HG03039 (cell line): ENCODE results near the gene RC3H1.
"Not testable (repeated sequence)": the region's sequence is repeated elsewhere in the genome, so short reads cannot be mapped to it uniquely, and the experiment has no call there.

Source experiments
- ATAC-seq: cut with Tn5 transposase; IDR thresholded peaks from one replicate; pipeline ENCODE4 v1.9.1; 2021; ENCODE audit warnings: mild to moderate bottlenecking, moderate library complexity; ENCODE audit not compliant: unreplicated experiment

The RC3H1 gene, protein sequence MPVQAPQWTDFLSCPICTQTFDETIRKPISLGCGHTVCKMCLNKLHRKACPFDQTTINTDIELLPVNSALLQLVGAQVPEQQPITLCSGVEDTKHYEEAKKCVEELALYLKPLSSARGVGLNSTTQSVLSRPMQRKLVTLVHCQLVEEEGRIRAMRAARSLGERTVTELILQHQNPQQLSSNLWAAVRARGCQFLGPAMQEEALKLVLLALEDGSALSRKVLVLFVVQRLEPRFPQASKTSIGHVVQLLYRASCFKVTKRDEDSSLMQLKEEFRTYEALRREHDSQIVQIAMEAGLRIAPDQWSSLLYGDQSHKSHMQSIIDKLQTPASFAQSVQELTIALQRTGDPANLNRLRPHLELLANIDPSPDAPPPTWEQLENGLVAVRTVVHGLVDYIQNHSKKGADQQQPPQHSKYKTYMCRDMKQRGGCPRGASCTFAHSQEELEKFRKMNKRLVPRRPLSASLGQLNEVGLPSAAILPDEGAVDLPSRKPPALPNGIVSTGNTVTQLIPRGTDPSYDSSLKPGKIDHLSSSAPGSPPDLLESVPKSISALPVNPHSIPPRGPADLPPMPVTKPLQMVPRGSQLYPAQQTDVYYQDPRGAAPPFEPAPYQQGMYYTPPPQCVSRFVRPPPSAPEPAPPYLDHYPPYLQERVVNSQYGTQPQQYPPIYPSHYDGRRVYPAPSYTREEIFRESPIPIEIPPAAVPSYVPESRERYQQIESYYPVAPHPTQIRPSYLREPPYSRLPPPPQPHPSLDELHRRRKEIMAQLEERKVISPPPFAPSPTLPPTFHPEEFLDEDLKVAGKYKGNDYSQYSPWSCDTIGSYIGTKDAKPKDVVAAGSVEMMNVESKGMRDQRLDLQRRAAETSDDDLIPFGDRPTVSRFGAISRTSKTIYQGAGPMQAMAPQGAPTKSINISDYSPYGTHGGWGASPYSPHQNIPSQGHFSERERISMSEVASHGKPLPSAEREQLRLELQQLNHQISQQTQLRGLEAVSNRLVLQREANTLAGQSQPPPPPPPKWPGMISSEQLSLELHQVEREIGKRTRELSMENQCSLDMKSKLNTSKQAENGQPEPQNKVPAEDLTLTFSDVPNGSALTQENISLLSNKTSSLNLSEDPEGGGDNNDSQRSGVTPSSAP

DNA sequence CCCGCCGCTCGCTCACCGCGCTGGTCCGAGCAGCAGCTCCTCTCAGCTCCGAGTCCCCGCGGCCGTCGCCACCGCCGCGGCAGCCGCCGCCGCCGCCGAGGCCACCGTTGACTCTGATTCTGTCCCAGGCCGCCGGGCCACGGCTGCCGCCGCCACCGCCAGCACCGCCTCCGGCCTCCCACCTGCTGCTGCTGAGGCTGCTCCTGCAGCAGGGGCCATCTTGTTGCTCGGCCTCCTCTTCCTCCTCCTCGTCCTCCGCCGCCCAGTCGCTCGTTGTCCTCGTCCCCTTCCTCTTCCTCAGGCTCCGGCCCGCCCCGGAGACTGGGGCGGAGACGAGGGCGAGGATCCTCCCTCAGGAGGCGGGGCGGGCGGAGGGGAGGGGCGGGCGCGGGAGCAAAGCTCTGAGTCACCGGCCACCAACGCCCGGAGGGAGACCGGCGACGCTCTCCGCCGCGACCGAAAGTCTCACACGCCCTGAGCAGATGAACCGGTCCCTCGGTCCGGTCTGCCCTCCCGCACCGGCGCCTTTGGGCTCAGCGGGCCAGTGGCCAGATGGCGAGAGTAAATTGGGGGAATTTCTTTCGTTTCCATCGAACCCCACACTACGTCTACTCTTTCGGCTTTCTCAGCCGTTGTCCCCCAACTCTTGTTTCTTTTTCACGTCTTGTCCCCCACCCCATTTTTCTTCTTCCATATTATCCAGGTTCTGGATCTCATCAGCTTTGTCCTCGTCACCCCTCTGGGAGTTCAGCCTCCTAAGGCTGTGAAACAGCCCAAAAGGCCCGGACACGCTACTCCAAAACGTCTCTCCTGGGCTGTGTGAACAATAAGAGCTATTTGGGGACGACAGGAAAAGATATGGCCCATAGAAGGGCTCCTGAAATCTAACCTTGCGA is at the start of gene RC3H1:
Gene RC3H1 (minus strand): TSS at position 278 of the 896 bp plus-strand sequence. CDS start 29,372 bp downstream, outside the sequence.
- ATAC-seq: peak; percentile 86

DNA sequence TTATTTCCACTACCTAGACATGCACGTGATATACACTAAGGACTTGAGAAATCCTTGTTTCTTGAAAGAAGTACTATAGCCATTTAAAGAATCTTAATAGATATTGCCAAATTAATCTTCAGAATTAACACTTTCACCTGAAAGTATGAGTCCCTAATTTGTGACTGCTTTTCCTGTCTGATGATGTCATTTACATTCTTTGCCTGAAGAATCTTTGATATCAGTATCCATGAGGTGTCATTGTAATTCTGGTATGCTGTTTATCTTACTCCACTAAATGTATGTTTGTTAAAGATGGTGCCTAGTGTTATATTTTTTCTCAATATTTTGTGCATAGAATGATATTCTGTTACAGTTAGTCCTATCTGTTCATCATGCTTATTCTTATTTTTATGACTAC is 48.5 kb upstream of the RC3H1 start:
- no peak for ATAC-seq

DNA sequence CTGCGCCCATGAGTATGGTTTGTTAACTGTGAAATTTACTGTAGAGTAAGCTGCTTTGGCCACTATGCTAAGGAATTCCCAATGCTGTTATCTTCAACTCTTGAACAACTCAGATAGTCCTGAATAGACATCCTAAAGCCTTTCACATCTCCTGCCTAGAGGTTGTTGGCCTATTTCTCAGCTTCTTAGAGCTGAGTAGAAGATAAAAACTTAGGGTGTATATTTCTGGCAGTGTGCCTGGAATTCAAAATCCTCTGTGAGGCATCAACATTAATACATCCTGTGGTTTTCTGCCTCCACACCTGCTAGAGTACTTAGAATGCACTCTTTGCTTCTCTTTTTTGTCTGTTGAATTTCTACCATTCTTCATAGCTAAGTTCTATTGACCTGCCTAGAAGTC is 45.8 kb upstream of the RC3H1 start:
- no peak for ATAC-seq

GRCh38 chr1:174060090-174060489 is 37.9 kb upstream of the RC3H1 start:
- ATAC-seq: no peak

- no peak for ATAC-seq
Measured at GRCh38 chr1:174058624-174059023, 36.5 kb upstream of the RC3H1 start.

- not testable (repeated sequence) for ATAC-seq
Measured at GRCh38 chr1:174056609-174057008, 34.5 kb upstream of the RC3H1 start.

DNA sequence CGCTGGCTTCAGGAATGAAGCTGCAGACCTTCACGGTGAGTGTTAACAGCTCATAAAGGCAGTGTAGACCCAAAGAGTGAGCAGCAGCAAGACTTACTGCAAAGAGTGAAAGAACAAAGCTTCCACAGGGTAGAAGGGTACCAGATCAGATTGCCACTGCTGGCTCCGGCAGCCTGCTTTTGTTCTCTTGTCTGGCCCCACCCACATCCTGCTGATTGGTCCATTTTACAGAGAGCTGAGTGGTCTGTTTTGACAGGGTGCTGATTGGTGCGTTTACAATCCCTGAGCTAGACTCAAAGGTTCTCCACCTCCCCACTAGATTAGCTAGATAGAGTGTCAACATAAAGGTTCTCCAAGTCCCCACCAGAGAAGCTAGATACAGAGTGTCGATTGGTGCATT is 33.6 kb upstream of the RC3H1 start:
- not testable (repeated sequence) for ATAC-seq

GRCh38 chr1:174053826-174054225 is 31.7 kb upstream of the RC3H1 start:
- no peak for ATAC-seq

DNA sequence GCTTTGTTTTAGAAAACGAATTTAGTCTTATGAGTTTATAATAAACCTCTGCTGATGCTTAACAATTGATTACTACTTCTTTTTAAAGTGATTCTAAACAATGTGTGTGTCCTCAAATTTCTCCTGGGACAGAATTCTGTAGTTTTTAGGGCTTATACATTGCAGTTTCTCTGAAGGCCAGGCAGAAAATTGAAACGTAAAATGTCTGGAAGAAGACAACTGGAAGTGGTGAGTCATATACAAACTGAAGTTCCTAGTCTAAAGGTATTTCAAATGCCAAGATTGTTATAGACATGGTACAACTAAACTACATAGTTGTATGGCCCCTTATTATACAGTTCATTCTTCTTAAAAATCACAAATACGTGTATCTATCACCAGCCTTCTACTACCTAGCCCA is 30.5 kb upstream of the RC3H1 start:
- ATAC-seq: no peak

DNA sequence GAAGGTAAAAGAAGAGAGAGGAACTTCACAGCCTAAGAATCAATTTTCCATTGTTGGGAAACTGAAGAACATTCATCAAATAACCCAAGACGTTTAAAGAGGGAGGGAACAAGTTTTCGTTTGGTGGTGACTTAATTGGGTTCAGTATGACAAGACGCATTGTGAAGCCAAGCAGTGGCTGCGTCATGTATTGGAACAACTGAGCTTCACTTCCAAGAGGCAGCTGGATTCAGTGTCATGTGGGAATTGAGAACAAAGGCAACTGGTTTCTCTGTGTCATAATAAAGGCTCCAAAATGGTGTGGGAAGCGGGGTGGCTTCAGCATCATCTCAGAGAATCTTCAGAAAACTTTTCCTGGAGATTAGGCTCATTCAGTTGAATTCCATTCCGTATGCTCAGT is 29.8 kb upstream of the RC3H1 start:
- ATAC-seq: no peak

DNA sequence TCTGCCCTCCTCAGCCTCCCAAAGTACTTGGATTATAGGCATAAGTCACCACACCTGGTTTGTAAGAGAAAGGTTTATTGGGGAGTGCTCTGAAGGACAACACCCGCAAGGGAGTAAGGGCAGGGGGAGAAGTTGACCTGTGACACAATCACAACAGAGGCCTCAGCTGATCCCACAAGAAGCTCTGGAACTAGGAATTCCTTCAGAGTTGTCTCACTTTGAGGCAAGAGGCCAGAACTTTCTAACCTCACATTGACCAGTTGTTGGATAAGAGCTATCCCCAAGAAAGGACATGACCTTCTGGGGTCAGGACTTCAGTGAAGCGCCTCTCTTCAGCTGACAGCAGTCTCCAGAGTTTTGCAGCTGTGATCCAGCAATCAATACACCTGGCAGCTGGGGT is 27.4 kb upstream of the RC3H1 start:
- no peak for ATAC-seq

DNA sequence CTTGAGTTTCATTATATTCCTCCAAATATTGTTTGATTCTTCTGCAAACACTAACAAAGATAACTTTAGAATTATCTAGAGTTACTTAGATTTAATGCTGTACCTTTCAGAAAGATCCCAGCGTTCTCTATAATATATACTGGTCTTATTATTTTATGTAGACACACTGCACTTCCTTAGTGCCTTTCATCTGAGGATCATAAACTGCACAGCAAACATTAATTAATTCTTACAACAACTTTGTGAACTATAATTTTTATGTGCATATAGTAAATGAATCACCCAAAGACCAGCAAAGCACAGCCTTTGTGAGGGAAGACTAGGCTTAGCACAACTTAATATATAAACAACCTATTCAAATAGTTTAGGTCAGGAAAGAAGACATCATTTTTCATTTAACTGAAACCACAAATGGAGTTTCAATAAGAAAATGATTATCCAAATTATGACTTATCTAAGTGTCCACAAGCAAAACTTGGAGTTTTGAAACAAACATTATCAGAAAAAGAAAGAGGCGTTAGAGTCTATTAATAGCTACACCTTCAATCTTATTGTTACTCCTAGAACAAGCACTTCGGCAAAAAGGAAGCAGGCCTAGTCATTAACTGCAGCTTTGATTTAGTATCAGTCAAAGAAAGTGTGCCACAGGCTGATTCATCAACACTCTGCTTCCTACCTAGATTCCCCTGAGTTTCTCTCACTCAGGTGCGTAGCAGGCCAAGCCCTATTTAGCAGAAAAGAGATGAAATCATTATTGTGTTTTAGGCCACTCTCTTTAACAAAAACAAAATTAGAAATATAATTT is 22.5 kb upstream of the RC3H1 start:
- no peak for ATAC-seq

GRCh38 chr1:174042509-174042908 is 20.4 kb upstream of the RC3H1 start:
- not testable (repeated sequence) for ATAC-seq

- ATAC-seq: no peak
Measured at GRCh38 chr1:174041369-174041768, 19.2 kb upstream of the RC3H1 start.

DNA sequence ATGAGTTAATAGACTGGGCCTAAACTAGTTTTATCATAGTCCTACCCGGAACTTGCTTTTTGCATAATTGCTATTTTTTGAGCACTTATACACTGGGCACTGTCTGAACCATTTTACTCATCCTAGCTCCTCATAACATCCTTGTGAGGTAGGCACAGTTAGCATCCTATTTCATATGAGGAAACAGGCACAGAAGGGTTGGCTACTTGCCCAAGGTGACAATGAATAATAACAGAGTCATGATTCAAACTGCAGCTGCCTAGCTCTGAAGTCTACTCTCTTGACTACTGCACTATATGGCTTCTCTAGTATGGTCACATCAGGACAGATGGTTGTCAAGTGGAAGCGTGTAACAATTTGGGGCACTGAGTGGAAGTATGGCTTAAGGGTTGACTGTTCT is 18.2 kb upstream of the RC3H1 start:
- ATAC-seq: no peak

GRCh38 chr1:174039027-174039426 is 16.9 kb upstream of the RC3H1 start:
- no peak for ATAC-seq

DNA sequence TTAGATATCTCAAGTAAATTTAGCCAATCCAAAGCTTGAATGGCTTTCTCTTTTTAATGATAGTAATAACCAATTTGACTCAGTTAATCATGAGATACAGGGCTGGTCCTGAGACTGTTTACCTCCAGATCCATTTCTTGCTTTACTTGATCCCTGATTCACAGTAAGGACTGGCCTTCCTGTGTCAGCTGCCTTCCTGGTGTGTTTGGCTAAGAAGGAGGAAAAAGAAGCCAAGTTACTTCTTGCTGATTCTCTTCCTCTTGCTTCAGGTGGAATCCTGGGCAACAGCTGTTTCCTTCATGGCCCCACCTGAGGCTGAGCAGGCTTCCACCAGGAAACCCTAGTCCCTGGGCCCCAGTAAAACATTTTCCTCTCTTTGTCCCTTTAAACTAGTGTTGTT is 14.6 kb upstream of the RC3H1 start:
- no peak for ATAC-seq

- ATAC-seq: no peak
Measured at GRCh38 chr1:174036204-174036603, 14.0 kb upstream of the RC3H1 start.

GRCh38 chr1:174032671-174033222 is 10.6 kb upstream of the RC3H1 start:
- no peak for ATAC-seq
